WTC11 (cell line): ENCODE results near the gene FAM13A. TPM values are rescaled to one million over a fixed set of nuclear protein-coding genes. Genes with fewer than 3 reads are reported as not detected.

Source experiments
- ATAC-seq: fragments of 200-7000 bp; cut with Tn5 transposase; 2 replicates; pipeline ENCODE4 v1.10.0; 2021; ENCODE audit warnings: mild to moderate bottlenecking, moderate library complexity
- CTCF ChIA-PET: fragments of 300-600 bp; sonication (Branson Sonifier 250); formaldehyde crosslinking; loops from one replicate; lab custom pipeline; 2021; ENCODE audit warnings: antibody characterized with exemption; lab: Charles Lee
- POLR2A ChIA-PET: fragments of 350-600 bp; sonication (Branson Sonifier 250); formaldehyde crosslinking; loops from one replicate; lab custom pipeline; 2021; ENCODE audit warnings: antibody characterized with exemption; lab: Charles Lee
- DNase-seq: peaks from one replicate; pipeline ENCODE4 v3.0.0; 2021; ENCODE audit warnings: low spot score
- H3K27ac Mint-ChIP-seq: 2 replicates; pipeline ENCODE4 v1.8.0; 2021; ENCODE audit warnings: mixed read lengths
- H3K27me3 Mint-ChIP-seq: 2 replicates; pipeline ENCODE4 v1.8.0; 2021; ENCODE audit warnings: low read depth, mild to moderate bottlenecking, moderate library complexity, mixed read lengths
- H3K36me3 Mint-ChIP-seq: 2 replicates; pipeline ENCODE4 v1.8.0; 2021; ENCODE audit warnings: mixed read lengths
- H3K4me1 Mint-ChIP-seq: 2 replicates; pipeline ENCODE4 v1.8.0; 2022; ENCODE audit warnings: mixed read lengths
- H3K4me3 Mint-ChIP-seq: 2 replicates; pipeline ENCODE4 v1.8.0; 2021; ENCODE audit warnings: mild to moderate bottlenecking, moderate library complexity, mixed read lengths
- H3K9me3 Mint-ChIP-seq: 2 replicates; pipeline ENCODE4 v1.8.0; 2021; ENCODE audit warnings: mixed read lengths
- AFF4 ChIP-seq: sonication (generic); formaldehyde crosslinking; IDR thresholded peaks from 2 replicates; pipeline ENCODE4 v1.8.1; 2023; ENCODE audit warnings: mild to moderate bottlenecking, missing genetic modification reagents, borderline replicate concordance
- ATF6 ChIP-seq: sonication (generic); formaldehyde crosslinking; IDR thresholded peaks from 2 replicates; pipeline ENCODE4 v1.8.1; 2023; ENCODE audit warnings: mild to moderate bottlenecking, missing genetic modification reagents
- E2F5 ChIP-seq: sonication (generic); formaldehyde crosslinking; IDR thresholded peaks from 2 replicates; pipeline ENCODE4 v1.8.1; 2022; ENCODE audit warnings: mild to moderate bottlenecking, moderate library complexity, missing genetic modification reagents
- FOXK1 ChIP-seq: sonication (generic); formaldehyde crosslinking; IDR thresholded peaks from 2 replicates; pipeline ENCODE4 v1.8.0; 2022; ENCODE audit warnings: mild to moderate bottlenecking, moderate library complexity, missing genetic modification reagents
- HMGA2 ChIP-seq: fragments of 250-450 bp; sonication (Bioruptor Pico); IDR thresholded peaks from 2 replicates; pipeline ENCODE4 v1.4.0; 2021; ENCODE audit warnings: mild to moderate bottlenecking, moderate library complexity
- KAT7 ChIP-seq: sonication (generic); formaldehyde crosslinking; IDR thresholded peaks from 2 replicates; pipeline ENCODE4 v1.8.1; 2023; ENCODE audit warnings: missing genetic modification reagents, mild to moderate bottlenecking, borderline replicate concordance
- SP1 ChIP-seq: sonication (generic); formaldehyde crosslinking; conservative IDR thresholded peaks from 2 replicates; pipeline ENCODE4 v1.8.1; 2022; ENCODE audit warnings: missing genetic modification reagents
- ZMAT4 ChIP-seq: fragments of 250-450 bp; sonication (Bioruptor Pico); IDR thresholded peaks from 2 replicates; pipeline ENCODE4 v1.9.0; 2021; ENCODE audit warnings: mild to moderate bottlenecking
- total RNA-seq: library from RNA; stranded (reverse); gene quantifications from 3 replicates; pipeline ENCODE4 v1.2.3, GENCODE V29; 2021
- TF ChIP-seq, protein P1 (sequence below): sonication (generic); formaldehyde crosslinking; IDR thresholded peaks from 2 replicates; pipeline ENCODE4 v1.8.1; 2022; ENCODE audit warnings: mild to moderate bottlenecking, missing genetic modification reagents, moderate library complexity, borderline replicate concordance
- TF ChIP-seq, protein P2 (sequence below): sonication (generic); formaldehyde crosslinking; IDR thresholded peaks from 2 replicates; pipeline ENCODE4 v1.8.1; 2023; ENCODE audit warnings: mild to moderate bottlenecking, missing genetic modification reagents

The FAM13A gene
- total RNA-seq, 1 experiment from 2014 or later, result 14.6 TPM

GRCh38 chr4:88706574-88706973, 350.4 kb downstream of the FAM13A start (continued):
- TF ChIP-seq ZMAT4 (CRISPR knock-in tag), result no peak
- no peak for TF ChIP-seq AFF4 (CRISPR knock-in tag)
- TF ChIP-seq ATF6, result no peak

DNA sequence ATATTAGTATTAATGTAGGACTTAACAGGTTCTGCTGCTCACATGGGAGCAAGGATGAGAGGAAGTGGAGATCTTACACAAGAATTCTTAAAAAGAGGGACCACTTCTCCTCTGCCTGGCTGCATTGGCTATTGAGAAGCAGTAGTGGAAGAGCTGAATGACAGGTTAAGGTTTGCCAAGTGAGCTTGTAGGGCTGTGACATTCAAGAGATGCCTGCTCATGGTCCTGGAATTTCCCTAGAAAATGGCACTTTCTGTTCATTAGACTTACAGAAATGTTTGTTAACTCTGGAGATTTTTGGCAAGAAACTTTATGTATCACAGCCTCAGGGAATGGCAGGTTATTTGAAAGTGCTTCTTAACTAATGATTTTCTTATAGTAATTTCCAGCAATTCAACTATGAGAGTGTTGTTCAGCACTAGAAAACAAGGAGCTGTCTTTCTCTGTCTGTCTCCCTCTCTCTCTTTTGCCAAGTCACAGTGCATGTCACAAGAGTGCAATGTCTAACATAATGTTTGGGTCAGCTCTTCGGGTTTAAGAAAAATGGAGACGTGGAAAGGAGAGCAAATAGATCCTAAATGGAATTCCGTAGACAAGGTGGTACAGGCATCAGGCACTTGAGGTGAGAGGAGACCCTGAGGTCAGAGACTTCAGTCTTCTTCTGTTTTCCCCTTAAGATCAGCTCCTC, 351.0 kb downstream of the FAM13A start:
- ATAC-seq, result no peak
- ChIA-PET POLR2A (no interaction called here), CTCF (interaction anchor here (0.5 to 1.6 kb wide), 11 partner anchors 19 to 317 kb away, joined by 3 to 7 read pairs (median 3); no protein-coding TSS in a partner anchor)

GRCh38 chr4:88705223-88705622, 351.8 kb downstream of the FAM13A start:
- Mint-ChIP-seq H3K9me3 (peaks cover 4% of the 10 kb centered on the region; the same call in 1 of the 2 replicates), H3K4me1 (peaks cover 2% of the 10 kb centered on the region; the same call in 1 of the 2 replicates), H3K27me3 (no peaks in the 10 kb centered on the region), H3K27ac (no peak overlapping the region), H3K36me3 (no peaks in the 10 kb centered on the region), H3K4me3 (no peak overlapping the region)
- TF ChIP-seq AFF4 (CRISPR knock-in tag), result no peak
- ChIA-PET CTCF (interaction anchor here (1.1 to 1.6 kb wide), 2 partner anchors 20 to 107 kb away, joined by 3 to 7 read pairs; no protein-coding TSS in a partner anchor), POLR2A (no interaction called here)
- ATAC-seq, result no peak
- no peak for DNase-seq

More for the DNA sequence above, 351.0 kb downstream of the FAM13A start:
- Mint-ChIP-seq H3K9me3 (peaks cover 4% of the 10 kb centered on the region; the same call in 1 of the 2 replicates), H3K4me1 (peaks cover 2% of the 10 kb centered on the region; the same call in 1 of the 2 replicates), H3K27ac (no peak overlapping the region), H3K36me3 (no peaks in the 10 kb centered on the region), H3K4me3 (no peak overlapping the region), H3K27me3 (no peaks in the 10 kb centered on the region)
- TF ChIP-seq, protein P1, sequence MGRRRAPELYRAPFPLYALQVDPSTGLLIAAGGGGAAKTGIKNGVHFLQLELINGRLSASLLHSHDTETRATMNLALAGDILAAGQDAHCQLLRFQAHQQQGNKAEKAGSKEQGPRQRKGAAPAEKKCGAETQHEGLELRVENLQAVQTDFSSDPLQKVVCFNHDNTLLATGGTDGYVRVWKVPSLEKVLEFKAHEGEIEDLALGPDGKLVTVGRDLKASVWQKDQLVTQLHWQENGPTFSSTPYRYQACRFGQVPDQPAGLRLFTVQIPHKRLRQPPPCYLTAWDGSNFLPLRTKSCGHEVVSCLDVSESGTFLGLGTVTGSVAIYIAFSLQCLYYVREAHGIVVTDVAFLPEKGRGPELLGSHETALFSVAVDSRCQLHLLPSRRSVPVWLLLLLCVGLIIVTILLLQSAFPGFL, result no peak
- no peak for TF ChIP-seq FOXK1 (CRISPR knock-in tag)
- no peak for TF ChIP-seq E2F5 (CRISPR knock-in tag)
- TF ChIP-seq SP1 (CRISPR knock-in tag), result no peak
- TF ChIP-seq, protein P2, sequence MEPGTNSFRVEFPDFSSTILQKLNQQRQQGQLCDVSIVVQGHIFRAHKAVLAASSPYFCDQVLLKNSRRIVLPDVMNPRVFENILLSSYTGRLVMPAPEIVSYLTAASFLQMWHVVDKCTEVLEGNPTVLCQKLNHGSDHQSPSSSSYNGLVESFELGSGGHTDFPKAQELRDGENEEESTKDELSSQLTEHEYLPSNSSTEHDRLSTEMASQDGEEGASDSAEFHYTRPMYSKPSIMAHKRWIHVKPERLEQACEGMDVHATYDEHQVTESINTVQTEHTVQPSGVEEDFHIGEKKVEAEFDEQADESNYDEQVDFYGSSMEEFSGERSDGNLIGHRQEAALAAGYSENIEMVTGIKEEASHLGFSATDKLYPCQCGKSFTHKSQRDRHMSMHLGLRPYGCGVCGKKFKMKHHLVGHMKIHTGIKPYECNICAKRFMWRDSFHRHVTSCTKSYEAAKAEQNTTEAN (CRISPR knock-in tag), result no peak
- no peak for TF ChIP-seq HMGA2 (CRISPR knock-in tag)
- no peak for TF ChIP-seq KAT7 (CRISPR knock-in tag)
- DNase-seq, result no peak
